Measurements from ENCODE around the gene RFLNA. TPM values are rescaled to one million over a fixed set of nuclear protein-coding genes. Genes with fewer than 3 reads are reported as not detected.

RFLNA gene
- total RNA-seq, 1 experiment from 2014 or later, result 1.1 TPM

DNA sequence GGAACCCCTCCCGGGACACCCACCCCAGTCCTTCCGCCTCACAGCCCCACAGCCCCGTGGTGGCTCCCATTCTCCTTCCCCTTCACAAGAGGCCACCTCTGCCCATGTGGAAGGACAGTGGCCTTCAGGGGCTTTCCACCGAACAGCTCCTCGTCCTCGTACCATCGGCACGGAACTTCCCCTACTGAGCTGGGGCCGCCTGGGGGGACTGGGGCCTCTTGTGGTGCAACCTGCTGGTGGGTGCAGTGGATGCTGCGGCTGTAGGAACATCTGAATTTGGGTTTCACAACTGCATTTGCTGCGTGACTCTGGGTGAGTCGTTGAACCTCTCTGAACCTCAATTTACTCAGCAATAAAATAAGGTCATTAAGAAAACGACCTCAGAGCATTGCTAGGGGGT lies 50.9 kb downstream of the RFLNA start:
- TF ChIP-seq EZH2 (IDR thresholded peaks at IDR 0.05; ENCODE audit: borderline replicate concordance, low read depth, low read length, poor library complexity, severe bottlenecking), result no peak
- TF ChIP-seq, protein P1, sequence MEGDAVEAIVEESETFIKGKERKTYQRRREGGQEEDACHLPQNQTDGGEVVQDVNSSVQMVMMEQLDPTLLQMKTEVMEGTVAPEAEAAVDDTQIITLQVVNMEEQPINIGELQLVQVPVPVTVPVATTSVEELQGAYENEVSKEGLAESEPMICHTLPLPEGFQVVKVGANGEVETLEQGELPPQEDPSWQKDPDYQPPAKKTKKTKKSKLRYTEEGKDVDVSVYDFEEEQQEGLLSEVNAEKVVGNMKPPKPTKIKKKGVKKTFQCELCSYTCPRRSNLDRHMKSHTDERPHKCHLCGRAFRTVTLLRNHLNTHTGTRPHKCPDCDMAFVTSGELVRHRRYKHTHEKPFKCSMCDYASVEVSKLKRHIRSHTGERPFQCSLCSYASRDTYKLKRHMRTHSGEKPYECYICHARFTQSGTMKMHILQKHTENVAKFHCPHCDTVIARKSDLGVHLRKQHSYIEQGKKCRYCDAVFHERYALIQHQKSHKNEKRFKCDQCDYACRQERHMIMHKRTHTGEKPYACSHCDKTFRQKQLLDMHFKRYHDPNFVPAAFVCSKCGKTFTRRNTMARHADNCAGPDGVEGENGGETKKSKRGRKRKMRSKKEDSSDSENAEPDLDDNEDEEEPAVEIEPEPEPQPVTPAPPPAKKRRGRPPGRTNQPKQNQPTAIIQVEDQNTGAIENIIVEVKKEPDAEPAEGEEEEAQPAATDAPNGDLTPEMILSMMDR (conservative IDR thresholded peaks at IDR 0.05; ENCODE audit: low read depth, low read length), result no peak
- no peak for DNase-seq (ENCODE audit: low spot score)
- H3K36me3 ChIP-seq (ENCODE audit: insufficient read depth, low read length, poor library complexity, severe bottlenecking), result peaks cover 76% of the 10 kb centered on the region
- intact Hi-C loops (cut with micrococcal nuclease; ENCODE audit: unreplicated experiment), result loop anchor here (10.0 kb wide), 1 partner anchor 419 kb away; no protein-coding TSS in a partner anchor
- ChIA-PET CTCF (no interaction called here), POLR2A (ENCODE audit: low non-redundant PET) (no interaction called here)
- no peaks in the 10 kb centered on the region for H3K9me3 ChIP-seq (ENCODE audit: low read depth, low read length, poor library complexity, severe bottlenecking)
- H3K4me1 ChIP-seq (ENCODE audit: insufficient read depth, low read length, poor library complexity, severe bottlenecking), result no peaks in the 10 kb centered on the region
- H3K4me3 ChIP-seq (ENCODE audit: low read depth, low read length, poor library complexity, severe bottlenecking), result no peak overlapping the region
- H3K27me3 ChIP-seq (replicated peaks; ENCODE audit: insufficient read depth, low read depth, low read length, poor library complexity), result no peaks in the 10 kb centered on the region
- no TSS peak for BruUV-seq (replicated peaks)
- H3K27ac ChIP-seq (ENCODE audit: low read depth, low read length, poor library complexity, severe bottlenecking), result no peak overlapping the region

DNA sequence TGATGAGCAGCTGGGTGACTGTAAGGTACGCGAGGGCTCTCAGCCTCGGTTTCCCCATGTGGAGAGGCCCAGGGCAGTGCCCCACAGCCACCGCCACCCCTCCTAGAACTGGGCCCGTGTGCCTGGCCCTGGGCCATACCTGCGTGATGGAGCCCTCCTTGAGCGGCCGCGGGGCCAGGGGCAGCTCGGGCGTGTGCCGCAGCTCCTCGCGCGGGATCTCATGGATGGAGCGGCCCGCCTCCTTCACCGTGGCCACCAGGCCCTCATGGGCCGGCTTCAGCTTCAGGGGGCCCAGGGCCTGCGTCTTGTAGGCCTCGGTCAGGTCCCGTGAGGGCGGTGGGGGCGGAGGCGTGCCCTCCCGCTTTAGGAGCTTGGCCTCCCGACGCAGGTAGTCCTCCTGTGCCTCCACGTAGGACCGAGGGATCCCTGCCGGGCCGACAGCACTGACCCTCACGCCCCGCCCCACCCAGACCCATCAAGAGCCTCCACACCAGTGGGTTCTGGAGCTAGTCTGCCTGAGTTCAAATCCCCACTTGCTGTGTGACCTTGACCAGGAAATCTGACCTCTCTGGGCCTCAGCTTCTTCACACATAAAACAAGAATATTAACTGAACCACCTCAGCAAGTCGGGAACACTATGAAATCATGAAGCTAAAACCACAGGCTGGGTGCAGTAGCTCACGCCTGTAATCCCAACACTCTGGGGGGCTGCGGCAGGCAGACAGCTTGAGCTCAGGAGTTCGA lies 51.7 kb downstream of the RFLNA start:
- no TSS peak for BruUV-seq (replicated peaks)

DNA sequence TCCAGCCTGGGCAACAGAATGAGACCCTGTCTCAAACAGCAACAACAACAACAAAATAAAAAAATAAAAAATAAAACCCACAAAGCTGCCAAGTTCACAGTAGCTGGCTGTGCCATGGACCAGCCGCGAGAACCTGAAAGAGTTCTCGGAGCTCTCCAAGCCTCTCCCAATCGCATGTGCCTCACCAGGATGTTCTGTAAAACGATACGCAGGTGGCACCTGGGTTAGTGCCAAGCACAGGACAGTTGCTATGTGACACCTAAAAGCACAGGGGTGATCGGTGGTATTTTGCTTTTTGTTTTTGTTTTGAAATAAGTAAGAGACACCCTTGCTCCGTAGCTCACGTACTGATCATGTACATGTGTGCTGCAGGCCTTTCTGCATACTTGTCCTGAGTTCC lies 52.4 kb downstream of the RFLNA start:
- peaks cover 81% of the 10 kb centered on the region for H3K36me3 ChIP-seq (ENCODE audit: insufficient read depth, low read length, poor library complexity, severe bottlenecking)
- H3K27ac ChIP-seq (ENCODE audit: low read depth, low read length, poor library complexity, severe bottlenecking), result no peak overlapping the region
- no peak overlapping the region for H3K4me3 ChIP-seq (ENCODE audit: low read depth, low read length, poor library complexity, severe bottlenecking)
- no peak for TF ChIP-seq EZH2 (IDR thresholded peaks at IDR 0.05; ENCODE audit: borderline replicate concordance, low read depth, low read length, poor library complexity, severe bottlenecking)
- TF ChIP-seq, protein P1 (conservative IDR thresholded peaks at IDR 0.05; ENCODE audit: low read depth, low read length), result no peak
- CTCF ChIA-PET, result no interaction called here
- H3K27me3 ChIP-seq (replicated peaks; ENCODE audit: insufficient read depth, low read depth, low read length, poor library complexity), result no peaks in the 10 kb centered on the region
- POLR2A ChIA-PET (ENCODE audit: low non-redundant PET), result no interaction called here
- no TSS peak for BruUV-seq (replicated peaks)
- DNase-seq (ENCODE audit: low spot score), result no peak
- intact Hi-C loops (cut with micrococcal nuclease; ENCODE audit: unreplicated experiment), result loop anchor here (10.0 kb wide), 1 partner anchor 417 kb away; no protein-coding TSS in a partner anchor
- H3K4me1 ChIP-seq (ENCODE audit: insufficient read depth, low read length, poor library complexity, severe bottlenecking), result no peaks in the 10 kb centered on the region
- H3K9me3 ChIP-seq (ENCODE audit: low read depth, low read length, poor library complexity, severe bottlenecking), result no peaks in the 10 kb centered on the region

More for the DNA sequence above, 51.7 kb downstream of the RFLNA start:
- Histone ChIP-seq H3K4me1 (ENCODE audit: insufficient read depth, low read length, poor library complexity, severe bottlenecking) (no peaks in the 10 kb centered on the region), H3K9me3 (ENCODE audit: low read depth, low read length, poor library complexity, severe bottlenecking) (no peaks in the 10 kb centered on the region), H3K27ac (ENCODE audit: low read depth, low read length, poor library complexity, severe bottlenecking) (no peak overlapping the region), H3K4me3 (ENCODE audit: low read depth, low read length, poor library complexity, severe bottlenecking) (no peak overlapping the region), H3K36me3 (ENCODE audit: insufficient read depth, low read length, poor library complexity, severe bottlenecking) (peaks cover 79% of the 10 kb centered on the region), H3K27me3 (replicated peaks; ENCODE audit: insufficient read depth, low read depth, low read length, poor library complexity) (no peaks in the 10 kb centered on the region)
- no peak for TF ChIP-seq EZH2 (IDR thresholded peaks at IDR 0.05; ENCODE audit: borderline replicate concordance, low read depth, low read length, poor library complexity, severe bottlenecking)
- TF ChIP-seq, protein P1 (conservative IDR thresholded peaks at IDR 0.05; ENCODE audit: low read depth, low read length), result no peak
- ChIA-PET POLR2A (ENCODE audit: low non-redundant PET) (no interaction called here), CTCF (no interaction called here)
- intact Hi-C loops (cut with micrococcal nuclease; ENCODE audit: unreplicated experiment), result loop anchor here (10.0 kb wide), 1 partner anchor 418 kb away; no protein-coding TSS in a partner anchor
- no peak for DNase-seq (ENCODE audit: low spot score)

Data from A673 (cell line).